ELF-1 (cell line): ENCODE results near the gene CYB5R3.
"Not testable (repeated sequence)": the region's sequence is repeated elsewhere in the genome, so short reads cannot be mapped to it uniquely, and the experiment has no call there.

Experiments used
- DNase-seq: peaks from one replicate; pipeline ENCODE4 v3.0.0-alpha.2; 2016; ENCODE audit warnings: low read depth, low spot score

The CYB5R3 gene

GRCh38 chr22:42570580-42570979 lies 78.6 kb downstream of the CYB5R3 start:
- not testable (repeated sequence) for DNase-seq

- not testable (repeated sequence) for DNase-seq
Observed at GRCh38 chr22:42567950-42568349, 81.2 kb downstream of the CYB5R3 start.
